NCI-H2171 (cell line): ENCODE measurements around the gene CRADD.
"Not testable (repeated sequence)": the region's sequence is repeated elsewhere in the genome, so short reads cannot be mapped to it uniquely, and the experiment has no call there.

ENCODE experiments used
- DNase-seq: peaks from one replicate; lab custom pipeline; 2025; lab: John Stamatoyannopoulos, UW

CRADD gene

GRCh38 chr12:93677195-93678064, at the start of gene CRADD:
Gene CRADD, plus strand, starts transcription at chr12:93677375.
- peak; percentile 96 for DNase-seq

GRCh38 chr12:93632383-93632782, 44.8 kb upstream of the CRADD start:
- DNase-seq: no peak

- no peak for DNase-seq
Measured at GRCh38 chr12:93634416-93634815, 42.8 kb upstream of the CRADD start.

GRCh38 chr12:93636708-93637107, 40.5 kb upstream of the CRADD start:
- no peak for DNase-seq

- no peak for DNase-seq
Measured at GRCh38 chr12:93638095-93638494, 39.1 kb upstream of the CRADD start.

GRCh38 chr12:93638954-93639353, 38.2 kb upstream of the CRADD start:
- DNase-seq: no peak

- DNase-seq: no peak
Measured at GRCh38 chr12:93639406-93639805, 37.8 kb upstream of the CRADD start.

- DNase-seq: not testable (repeated sequence)
Measured at GRCh38 chr12:93641380-93641779, 35.8 kb upstream of the CRADD start.

- no peak for DNase-seq
Measured at GRCh38 chr12:93642751-93643150, 34.4 kb upstream of the CRADD start.

GRCh38 chr12:93645702-93646101, 31.5 kb upstream of the CRADD start:
- DNase-seq: no peak

- DNase-seq: no peak
Measured at GRCh38 chr12:93650626-93651025, 26.5 kb upstream of the CRADD start.

- DNase-seq: no peak
Measured at GRCh38 chr12:93653079-93653478, 24.1 kb upstream of the CRADD start.

GRCh38 chr12:93653712-93654111, 23.5 kb upstream of the CRADD start:
- no peak for DNase-seq

- DNase-seq: no peak
Measured at GRCh38 chr12:93654421-93654820, 22.8 kb upstream of the CRADD start.

- no peak for DNase-seq
Measured at GRCh38 chr12:93657071-93657470, 20.1 kb upstream of the CRADD start.

- no peak for DNase-seq
Measured at GRCh38 chr12:93661021-93661420, 16.2 kb upstream of the CRADD start.

GRCh38 chr12:93663006-93663728, 14.0 kb upstream of the CRADD start:
- no peak for DNase-seq

- DNase-seq: no peak
Measured at GRCh38 chr12:93663729-93664084, 13.5 kb upstream of the CRADD start.

GRCh38 chr12:93664573-93665138, 12.5 kb upstream of the CRADD start:
- DNase-seq: no peak

- DNase-seq: no peak
Measured at GRCh38 chr12:93667672-93668071, 9.5 kb upstream of the CRADD start.

- no peak for DNase-seq
Measured at GRCh38 chr12:93668919-93669418, 8.2 kb upstream of the CRADD start.

- DNase-seq: no peak
Measured at GRCh38 chr12:93669452-93669851, 7.7 kb upstream of the CRADD start.

GRCh38 chr12:93670104-93670503, 7.1 kb upstream of the CRADD start:
- no peak for DNase-seq
